Neuron (in vitro differentiated cells): ENCODE data around the gene POLR3E.
"Not testable (repeated sequence)": the region's sequence is repeated elsewhere in the genome, so short reads cannot be mapped to it uniquely, and the experiment has no call there.

ENCODE experiments used
- H2AFZ ChIP-seq: one replicate; pipeline ENCODE4 v1.6.1; 2013; ENCODE audit warnings: low read depth, mild to moderate bottlenecking, inconsistent platforms, low read length, moderate library complexity
- H3K27me3 ChIP-seq: one replicate; pipeline ENCODE4 v1.6.1; 2013; ENCODE audit warnings: low read length; ENCODE audit not compliant: insufficient read depth
- H3K36me3 ChIP-seq: one replicate; pipeline ENCODE4 v1.6.1; 2013; ENCODE audit warnings: low read length; ENCODE audit not compliant: insufficient read depth
- H3K4me1 ChIP-seq: one replicate; pipeline ENCODE4 v1.6.1; 2013; ENCODE audit warnings: low read length; ENCODE audit not compliant: insufficient read depth
- H3K4me3 ChIP-seq: 2 replicates; pipeline ENCODE4 v1.5.1; 2013; ENCODE audit warnings: mild to moderate bottlenecking, low read length, moderate library complexity
- H3K9me3 ChIP-seq: one replicate; pipeline ENCODE4 v1.6.1; 2013; ENCODE audit warnings: low read length

POLR3E gene

DNA sequence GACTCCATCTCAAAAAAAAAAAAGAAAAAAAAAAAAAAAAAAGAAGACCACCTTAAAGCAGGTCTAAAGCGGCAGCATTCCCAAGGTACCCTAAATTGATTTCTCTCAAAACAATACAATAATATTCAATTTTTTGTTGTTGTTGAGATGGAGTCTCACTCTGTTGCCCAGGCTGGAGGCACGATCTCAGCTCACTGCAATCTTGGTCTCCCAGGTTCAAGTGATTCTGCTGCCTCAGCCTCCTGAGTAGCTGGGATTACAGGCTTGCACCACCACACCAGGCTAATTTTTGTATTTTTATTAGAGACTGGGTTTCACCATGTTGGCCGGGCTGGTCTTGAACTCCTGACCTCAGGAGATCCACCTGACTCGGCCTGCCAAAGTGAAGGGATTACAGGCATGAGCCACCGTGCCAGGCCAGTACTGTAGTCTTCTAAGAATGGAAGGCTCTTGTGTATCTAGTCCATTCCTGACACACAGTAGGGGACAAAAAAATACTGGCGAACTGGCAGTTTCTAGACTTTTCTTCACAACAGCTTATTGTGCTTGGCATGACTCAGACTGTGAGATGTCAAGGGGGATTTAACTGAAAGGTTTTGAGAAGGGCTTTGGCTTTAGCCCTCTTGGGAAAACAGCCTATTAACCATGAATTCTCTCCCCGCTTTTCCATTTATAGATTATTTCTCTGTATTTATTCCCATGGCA lies 59.9 kb downstream of the POLR3E start:
- Histone ChIP-seq H3K4me3 (no peak overlapping the region), H3K4me1 (peaks cover 14% of the 10 kb centered on the region), H3K27me3 (no peaks in the 10 kb centered on the region), H2AFZ (no peak overlapping the region), H3K9me3 (no peaks in the 10 kb centered on the region), H3K36me3 (no peaks in the 10 kb centered on the region)

- Histone ChIP-seq H3K4me1 (peaks cover 14% of the 10 kb centered on the region), H3K4me3 (no peak overlapping the region), H3K9me3 (no peaks in the 10 kb centered on the region), H2AFZ (no peak overlapping the region), H3K27me3 (no peaks in the 10 kb centered on the region), H3K36me3 (no peaks in the 10 kb centered on the region)
Measured at GRCh38 chr16:22357635-22357971, 60.4 kb downstream of the POLR3E start.

- Histone ChIP-seq H3K4me1 (peaks cover 11% of the 10 kb centered on the region), H3K4me3 (no peak overlapping the region), H2AFZ (no peak overlapping the region), H3K27me3 (no peaks in the 10 kb centered on the region), H3K36me3 (no peaks in the 10 kb centered on the region), H3K9me3 (no peaks in the 10 kb centered on the region)
Measured at GRCh38 chr16:22358000-22358399, 60.8 kb downstream of the POLR3E start.

DNA sequence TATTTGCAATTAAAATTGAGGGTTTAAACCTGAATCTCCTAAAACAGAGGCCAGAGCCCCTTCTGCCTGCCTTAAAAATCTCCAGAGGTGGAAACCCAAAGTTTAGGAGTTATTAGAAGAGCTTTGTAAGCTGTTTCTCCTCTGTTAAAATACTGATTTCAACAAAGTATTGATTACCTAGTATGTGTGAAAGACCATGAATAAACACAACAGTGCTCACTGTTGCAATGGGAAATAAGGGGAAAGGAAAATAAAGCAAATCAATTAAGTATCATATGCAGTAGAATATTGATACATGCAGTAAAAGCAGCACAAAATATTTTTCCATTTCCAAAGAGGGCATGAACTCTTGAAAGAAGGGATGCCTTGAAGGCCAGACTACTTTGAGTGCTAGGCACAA lies 62.5 kb downstream of the POLR3E start:
- Histone ChIP-seq H3K36me3 (peaks cover 8% of the 10 kb centered on the region), H3K4me1 (no peaks in the 10 kb centered on the region), H3K4me3 (no peak overlapping the region), H2AFZ (no peak overlapping the region), H3K9me3 (no peaks in the 10 kb centered on the region), H3K27me3 (no peaks in the 10 kb centered on the region)

DNA sequence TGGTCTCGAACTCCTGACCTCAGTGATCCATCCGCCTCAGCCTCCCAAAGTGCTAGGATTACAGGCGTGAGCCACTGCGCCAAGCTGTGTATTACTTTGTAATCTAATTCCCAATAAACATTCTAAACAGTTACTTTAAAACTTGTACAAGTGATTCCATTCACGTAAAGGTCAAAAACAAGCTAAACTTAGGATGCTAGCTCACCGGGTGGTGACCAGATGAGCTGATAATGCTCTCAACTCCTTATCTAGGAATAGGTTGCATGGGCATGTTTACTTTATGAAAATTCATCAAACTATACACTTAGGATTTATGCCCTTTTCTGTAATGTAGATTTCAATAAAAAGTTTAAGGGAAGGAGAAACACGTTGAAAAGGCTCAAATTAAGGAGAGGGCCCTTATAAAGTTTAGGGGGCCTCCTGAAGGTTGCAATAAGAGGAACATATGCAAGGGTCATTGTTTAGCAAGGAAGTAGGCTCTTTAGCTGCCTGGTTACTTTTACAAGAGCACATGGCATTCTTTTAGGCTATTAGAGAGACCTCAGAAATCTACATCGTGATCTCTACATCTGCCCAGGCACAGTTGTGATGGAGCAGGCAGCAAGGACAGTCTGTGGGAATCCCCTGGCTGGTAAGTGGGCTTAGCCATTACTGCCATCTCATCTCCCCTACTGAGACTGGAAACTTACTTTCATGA lies 63.9 kb downstream of the POLR3E start:
- H3K9me3 ChIP-seq: no peaks in the 10 kb centered on the region
- no peak overlapping the region for H3K4me3 ChIP-seq
- H3K4me1 ChIP-seq: no peaks in the 10 kb centered on the region
- no peak overlapping the region for H2AFZ ChIP-seq
- H3K27me3 ChIP-seq: no peaks in the 10 kb centered on the region
- peaks cover 14% of the 10 kb centered on the region for H3K36me3 ChIP-seq

DNA sequence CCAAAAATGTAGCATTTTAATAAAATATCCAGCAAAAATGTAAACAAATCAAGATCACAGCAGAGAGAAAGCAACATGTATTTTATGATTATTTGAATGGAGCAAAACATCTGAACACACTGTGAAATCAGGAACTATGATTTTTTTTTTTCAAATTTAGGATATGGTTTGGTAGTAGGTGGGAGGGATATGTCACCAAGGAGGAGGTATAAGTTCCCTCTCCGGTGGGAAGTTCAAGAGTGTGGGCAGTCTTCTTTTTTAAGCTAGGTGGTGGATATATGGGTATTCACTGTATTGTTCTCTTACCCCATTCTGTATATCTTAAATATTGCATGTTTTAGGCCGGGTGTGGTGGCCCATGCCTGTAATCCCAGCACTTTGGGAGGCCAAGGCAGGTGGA lies 67.0 kb downstream of the POLR3E start:
- Histone ChIP-seq H3K27me3 (no peaks in the 10 kb centered on the region), H3K4me1 (no peaks in the 10 kb centered on the region), H3K4me3 (no peak overlapping the region), H2AFZ (no peak overlapping the region), H3K36me3 (peaks cover 14% of the 10 kb centered on the region), H3K9me3 (no peaks in the 10 kb centered on the region)

DNA sequence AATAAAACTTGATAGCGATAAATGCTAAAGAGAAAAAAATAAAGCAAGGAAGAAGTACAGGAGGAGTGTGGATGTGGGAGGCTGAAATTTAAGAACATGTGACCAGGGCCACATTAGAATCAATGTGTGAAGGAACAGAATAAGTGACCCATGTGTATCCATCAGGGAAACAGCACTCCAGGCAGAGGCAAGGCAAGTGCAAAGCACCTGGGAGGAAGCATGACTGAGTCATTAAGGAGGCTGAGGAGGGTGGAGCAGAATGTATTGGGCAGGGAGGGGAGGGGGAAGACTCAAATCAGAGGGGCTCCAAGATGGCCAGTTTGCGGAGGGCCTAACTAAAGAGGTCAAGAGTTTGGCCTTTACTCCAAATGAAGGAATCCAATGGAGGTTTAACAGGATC lies 69.2 kb downstream of the POLR3E start:
- H3K36me3 ChIP-seq: peaks cover 14% of the 10 kb centered on the region
- H2AFZ ChIP-seq: no peak overlapping the region
- H3K27me3 ChIP-seq: no peaks in the 10 kb centered on the region
- no peaks in the 10 kb centered on the region for H3K9me3 ChIP-seq
- H3K4me3 ChIP-seq: no peak overlapping the region
- H3K4me1 ChIP-seq: no peaks in the 10 kb centered on the region

DNA sequence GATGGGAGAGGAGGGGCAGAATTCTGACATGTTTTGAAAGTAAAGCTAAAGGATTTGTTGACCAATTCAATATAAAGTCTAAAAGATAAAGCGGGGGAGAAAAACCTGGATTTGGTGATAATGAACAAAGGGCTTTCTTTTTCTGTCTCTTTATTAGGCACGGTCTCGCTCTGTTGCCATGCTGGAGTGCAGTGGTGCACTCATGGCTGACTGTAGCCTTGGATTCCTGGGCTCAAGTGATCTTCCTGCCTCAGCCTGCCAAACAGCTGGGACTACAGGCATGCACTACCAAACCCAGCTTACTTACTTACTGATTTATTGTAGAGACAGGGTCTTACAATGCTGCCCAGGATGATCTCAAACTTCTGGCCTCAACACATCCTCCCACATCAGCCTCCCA lies 69.7 kb downstream of the POLR3E start:
- no peaks in the 10 kb centered on the region for H3K27me3 ChIP-seq
- H3K36me3 ChIP-seq: peaks cover 14% of the 10 kb centered on the region
- H3K4me3 ChIP-seq: no peak overlapping the region
- H3K9me3 ChIP-seq: no peaks in the 10 kb centered on the region
- H2AFZ ChIP-seq: no peak overlapping the region
- no peaks in the 10 kb centered on the region for H3K4me1 ChIP-seq

DNA sequence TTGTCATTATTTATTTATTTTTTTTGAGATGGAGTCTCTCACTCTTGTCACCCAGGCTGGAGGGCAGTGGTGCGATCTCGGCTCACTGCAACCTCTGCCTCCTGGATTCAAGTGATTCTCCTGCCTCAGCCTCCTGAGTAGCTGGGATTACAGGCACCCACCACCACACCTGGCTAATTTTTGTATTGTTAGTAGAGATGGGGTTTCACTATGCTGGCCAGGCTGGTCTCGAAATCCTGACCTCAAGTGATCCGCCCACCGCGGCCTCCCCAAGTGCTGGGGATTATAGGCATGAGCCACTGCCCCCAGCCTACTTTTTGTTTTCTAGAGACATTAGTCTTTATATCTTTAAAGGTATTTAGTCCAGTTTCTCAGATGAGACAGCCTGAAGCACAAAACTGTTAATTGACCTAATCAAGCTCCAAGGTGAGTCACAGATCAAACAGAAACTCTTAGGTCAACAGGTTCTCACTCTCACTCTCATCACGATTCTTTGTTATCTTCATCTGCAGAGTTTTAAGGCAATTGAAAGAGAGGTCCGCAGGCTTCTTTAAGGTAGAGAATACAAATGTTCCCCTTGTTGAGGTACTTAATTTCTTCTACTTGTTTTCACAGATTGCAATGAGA lies 71.1 kb downstream of the POLR3E start:
- not testable (repeated sequence) for H3K9me3 ChIP-seq, H3K4me3 ChIP-seq, H2AFZ ChIP-seq, H3K27me3 ChIP-seq, H3K4me1 ChIP-seq
- peaks cover 12% of the 10 kb centered on the region for H3K36me3 ChIP-seq

DNA sequence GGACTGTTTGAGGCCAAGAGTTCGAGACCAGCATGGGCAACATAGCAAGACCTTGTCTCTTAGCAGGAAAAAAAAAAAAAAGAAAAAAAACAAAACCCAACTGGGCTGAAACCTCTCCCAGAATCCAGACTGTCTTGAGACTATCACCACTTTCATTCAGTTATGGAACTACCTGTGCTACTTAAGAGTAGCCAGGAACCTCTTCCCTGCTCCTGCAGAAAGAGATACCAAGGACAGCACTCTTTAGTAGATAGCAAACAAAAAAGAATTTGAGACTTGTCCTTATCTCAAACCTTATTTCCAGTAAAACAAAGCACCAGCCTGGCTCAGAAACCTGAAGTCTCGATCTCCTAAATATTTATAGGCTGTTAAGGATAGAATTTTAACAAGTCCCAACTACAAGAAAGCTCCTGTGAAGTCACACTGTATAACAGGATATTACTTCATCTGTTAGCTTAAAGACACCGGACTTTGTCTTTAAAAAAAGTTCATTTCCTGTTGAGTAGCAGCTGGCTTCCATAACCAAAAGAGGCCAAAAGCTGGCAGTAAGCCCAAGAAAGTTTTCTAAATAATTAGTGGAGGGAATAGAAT lies 72.1 kb downstream of the POLR3E start:
- no peak overlapping the region for H3K4me3 ChIP-seq
- no peaks in the 10 kb centered on the region for H3K9me3 ChIP-seq
- peaks cover 3% of the 10 kb centered on the region for H3K4me1 ChIP-seq
- H3K36me3 ChIP-seq: peaks cover 7% of the 10 kb centered on the region
- no peaks in the 10 kb centered on the region for H3K27me3 ChIP-seq
- no peak overlapping the region for H2AFZ ChIP-seq

DNA sequence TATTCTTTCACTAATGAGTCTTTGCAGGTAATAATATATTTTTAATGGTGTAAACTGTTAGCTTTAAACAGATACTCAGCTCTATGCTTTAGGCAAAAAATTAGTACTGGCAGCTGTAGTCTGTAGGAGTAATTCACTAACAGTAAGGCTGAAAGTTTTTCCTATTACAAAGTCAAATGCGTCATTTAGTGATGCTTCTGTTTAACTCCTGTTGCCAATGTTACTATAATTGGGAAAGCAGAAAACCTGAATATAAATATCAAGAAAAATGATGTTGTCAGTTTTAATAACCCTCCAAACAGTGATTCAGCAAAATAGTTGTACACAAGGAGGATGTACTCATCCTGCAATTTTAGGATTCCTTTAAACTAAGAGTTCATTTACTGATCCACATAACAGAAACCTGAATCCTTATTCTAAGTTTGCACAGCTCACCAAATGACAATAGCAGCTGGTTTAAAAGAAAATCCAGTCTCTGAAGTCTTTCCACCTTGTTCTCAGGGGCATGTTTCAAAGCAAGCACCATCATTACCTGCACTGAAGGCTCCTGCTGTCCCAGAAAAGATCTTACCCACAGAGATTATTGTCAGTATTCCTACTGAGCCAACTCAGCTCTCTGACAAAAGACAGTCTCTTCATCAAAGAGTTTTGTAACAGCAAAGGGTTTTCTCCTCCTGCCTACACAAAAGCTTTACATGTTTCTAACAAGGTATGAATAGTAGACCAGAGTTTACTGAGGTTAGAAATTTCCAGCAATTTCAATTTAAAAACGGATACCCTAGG lies 73.0 kb downstream of the POLR3E start:
- H3K9me3 ChIP-seq: no peaks in the 10 kb centered on the region
- H3K27me3 ChIP-seq: no peaks in the 10 kb centered on the region
- no peak overlapping the region for H3K4me3 ChIP-seq
- H2AFZ ChIP-seq: no peak overlapping the region
- peaks cover under 1% of the 10 kb centered on the region for H3K36me3 ChIP-seq
- H3K4me1 ChIP-seq: peaks cover 5% of the 10 kb centered on the region

GRCh38 chr16:22372882-22373661 lies 75.9 kb downstream of the POLR3E start:
- H3K4me1 ChIP-seq: peaks cover 8% of the 10 kb centered on the region
- no peaks in the 10 kb centered on the region for H3K27me3 ChIP-seq
- peak overlapping the region; percentile 94 for H2AFZ ChIP-seq
- peak overlapping the region; percentile 85 for H3K4me3 ChIP-seq
- H3K36me3 ChIP-seq: no peaks in the 10 kb centered on the region
- no peaks in the 10 kb centered on the region for H3K9me3 ChIP-seq
